RWPE2 (cell line): ENCODE data around the gene TMX2.

Source experiments
- ATAC-seq: fragments of 200-7000 bp; cut with Tn5 transposase; 3 replicates; pipeline ENCODE4 v1.9.1; 2021; ENCODE audit warnings: low read depth
- DNase-seq: peaks from one replicate; pipeline ENCODE4 v3.0.0-alpha.2; 2020; ENCODE audit warnings: low spot score
- H3K27ac ChIP-seq: fragments of 450-650 bp; 2 replicates; pipeline ENCODE4 v1.5.1; 2017; ENCODE audit warnings: mild to moderate bottlenecking; ENCODE audit not compliant: poor library complexity, severe bottlenecking
- H3K27me3 ChIP-seq: fragments of 250-450 bp; sonication (Bioruptor Pico); 2 replicates; pipeline ENCODE4 v1.5.1; 2021; ENCODE audit warnings: mild to moderate bottlenecking, moderate library complexity; ENCODE audit not compliant: insufficient read depth, poor library complexity, severe bottlenecking
- H3K36me3 ChIP-seq: fragments of 250-450 bp; sonication (Bioruptor Pico); 2 replicates; pipeline ENCODE4 v1.5.1; 2020; ENCODE audit warnings: low read depth, mild to moderate bottlenecking, moderate library complexity
- H3K4me1 ChIP-seq: fragments of 250-450 bp; sonication (Bioruptor Pico); 2 replicates; pipeline ENCODE4 v1.5.1; 2021; ENCODE audit warnings: mild to moderate bottlenecking, moderate library complexity; ENCODE audit not compliant: insufficient read depth, poor library complexity, severe bottlenecking
- H3K4me3 ChIP-seq: fragments of 250-450 bp; sonication (Bioruptor Pico); 2 replicates; pipeline ENCODE4 v1.5.1; 2021; ENCODE audit warnings: mild to moderate bottlenecking, moderate library complexity; ENCODE audit not compliant: severe bottlenecking
- H3K9me3 ChIP-seq: fragments of 250-450 bp; sonication (Bioruptor Pico); 2 replicates; pipeline ENCODE4 v1.5.1; 2021; ENCODE audit warnings: mild to moderate bottlenecking, moderate library complexity; ENCODE audit not compliant: severe bottlenecking
- TF ChIP-seq, protein P1 (sequence below): fragments of 450-650 bp; IDR thresholded peaks from one replicate; pipeline ENCODE4 v1.5.1; 2017; ENCODE audit warnings: mild to moderate bottlenecking, moderate library complexity; ENCODE audit not compliant: poor library complexity, severe bottlenecking

Gene TMX2

DNA sequence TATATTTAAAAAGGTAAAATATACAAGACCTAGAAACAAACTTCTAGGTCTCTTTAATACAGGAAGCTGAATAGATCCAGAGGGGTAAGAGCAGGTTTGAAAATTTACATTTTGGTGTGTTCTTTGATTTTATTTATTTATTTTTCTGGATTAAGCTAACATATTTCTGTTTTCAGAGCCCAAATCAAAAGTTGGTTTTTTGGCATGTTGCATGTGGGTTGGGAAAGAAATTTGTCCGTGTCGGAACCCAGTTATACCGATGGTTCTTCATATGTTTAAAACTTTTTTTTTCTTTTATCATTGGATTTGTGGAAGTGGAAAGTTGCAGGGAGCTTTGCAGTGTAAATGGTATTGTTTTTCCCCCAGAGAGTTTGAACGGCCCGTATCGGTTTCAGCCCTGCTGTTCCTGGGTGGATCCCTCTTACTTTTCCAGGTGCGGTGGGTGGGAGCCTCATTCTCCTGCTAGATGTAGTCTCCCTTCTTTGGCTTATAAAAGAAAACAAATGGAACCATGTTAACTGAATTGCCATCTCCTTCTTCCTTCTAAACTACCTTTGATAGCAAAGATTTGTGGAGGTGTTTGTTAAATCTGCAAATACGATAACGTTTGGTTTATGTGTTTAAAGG, 50.0 kb downstream of the TMX2 start:
- DNase-seq: no peak
- H3K27me3 ChIP-seq: no peaks in the 10 kb centered on the region
- H3K36me3 ChIP-seq: peaks cover 8% of the 10 kb centered on the region
- H3K4me1 ChIP-seq: peaks cover 17% of the 10 kb centered on the region
- no peak; the same call in 2 of the 3 replicates for ATAC-seq
- peak overlapping the region; percentile 55 for H3K4me3 ChIP-seq
- no peaks in the 10 kb centered on the region for H3K9me3 ChIP-seq
- peak overlapping the region; percentile 86 for H3K27ac ChIP-seq
- TF ChIP-seq, protein P1, sequence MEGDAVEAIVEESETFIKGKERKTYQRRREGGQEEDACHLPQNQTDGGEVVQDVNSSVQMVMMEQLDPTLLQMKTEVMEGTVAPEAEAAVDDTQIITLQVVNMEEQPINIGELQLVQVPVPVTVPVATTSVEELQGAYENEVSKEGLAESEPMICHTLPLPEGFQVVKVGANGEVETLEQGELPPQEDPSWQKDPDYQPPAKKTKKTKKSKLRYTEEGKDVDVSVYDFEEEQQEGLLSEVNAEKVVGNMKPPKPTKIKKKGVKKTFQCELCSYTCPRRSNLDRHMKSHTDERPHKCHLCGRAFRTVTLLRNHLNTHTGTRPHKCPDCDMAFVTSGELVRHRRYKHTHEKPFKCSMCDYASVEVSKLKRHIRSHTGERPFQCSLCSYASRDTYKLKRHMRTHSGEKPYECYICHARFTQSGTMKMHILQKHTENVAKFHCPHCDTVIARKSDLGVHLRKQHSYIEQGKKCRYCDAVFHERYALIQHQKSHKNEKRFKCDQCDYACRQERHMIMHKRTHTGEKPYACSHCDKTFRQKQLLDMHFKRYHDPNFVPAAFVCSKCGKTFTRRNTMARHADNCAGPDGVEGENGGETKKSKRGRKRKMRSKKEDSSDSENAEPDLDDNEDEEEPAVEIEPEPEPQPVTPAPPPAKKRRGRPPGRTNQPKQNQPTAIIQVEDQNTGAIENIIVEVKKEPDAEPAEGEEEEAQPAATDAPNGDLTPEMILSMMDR: no peak

DNA sequence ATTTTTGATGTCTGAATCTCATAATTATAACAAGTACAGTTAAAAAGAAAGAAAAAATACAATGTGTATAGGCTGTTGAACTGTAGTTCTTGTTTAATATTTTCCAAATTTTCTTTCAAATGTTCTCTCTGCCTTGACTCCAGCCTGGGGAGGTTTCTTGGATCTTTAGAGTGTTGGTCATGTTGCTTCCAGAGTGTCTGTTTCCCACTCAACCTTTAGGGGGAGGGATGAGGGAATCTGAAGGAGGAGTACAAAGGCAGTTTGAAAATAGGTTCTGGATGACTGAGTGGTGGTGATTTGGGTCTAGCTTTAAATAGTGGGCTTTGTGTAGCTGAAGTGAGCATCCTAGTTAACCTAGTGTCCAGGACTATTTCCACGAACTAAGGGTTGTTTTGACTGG, 51.2 kb downstream of the TMX2 start:
- DNase-seq (no peak), ATAC-seq (peak; percentile 62)
- Histone ChIP-seq H3K9me3 (no peaks in the 10 kb centered on the region), H3K27ac (peak overlapping the region; percentile 86), H3K27me3 (no peaks in the 10 kb centered on the region), H3K36me3 (peaks cover 11% of the 10 kb centered on the region), H3K4me3 (peak overlapping the region; percentile 55), H3K4me1 (peaks cover 17% of the 10 kb centered on the region)
- TF ChIP-seq, protein P1: peak; percentile 24

DNA sequence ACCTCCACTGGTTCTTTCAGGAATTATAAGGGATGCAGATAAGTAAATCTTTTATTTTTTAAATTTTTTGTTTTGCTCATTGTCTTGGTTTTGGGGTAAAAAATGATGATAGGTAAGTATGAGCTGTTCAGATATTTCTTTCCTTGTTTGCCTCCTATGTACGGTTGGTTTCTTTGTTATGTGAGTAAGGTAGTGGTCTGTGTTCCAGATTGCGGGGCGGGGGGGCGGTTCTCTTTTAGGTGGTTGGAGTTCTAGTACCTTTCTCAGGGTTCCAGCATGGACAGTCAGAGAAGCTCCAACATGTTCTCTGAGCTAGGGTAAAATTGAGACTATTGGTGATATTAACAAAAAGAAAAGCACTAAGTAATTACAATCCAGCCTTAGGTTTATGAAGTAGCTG, 51.6 kb downstream of the TMX2 start:
- ATAC-seq: no peak
- Histone ChIP-seq H3K4me3 (peak overlapping the region; percentile 55), H3K27me3 (no peaks in the 10 kb centered on the region), H3K4me1 (peaks cover 17% of the 10 kb centered on the region), H3K9me3 (no peaks in the 10 kb centered on the region), H3K36me3 (peaks cover 11% of the 10 kb centered on the region), H3K27ac (peak overlapping the region; percentile 86)
- TF ChIP-seq, protein P1: no peak
- no peak for DNase-seq

DNA sequence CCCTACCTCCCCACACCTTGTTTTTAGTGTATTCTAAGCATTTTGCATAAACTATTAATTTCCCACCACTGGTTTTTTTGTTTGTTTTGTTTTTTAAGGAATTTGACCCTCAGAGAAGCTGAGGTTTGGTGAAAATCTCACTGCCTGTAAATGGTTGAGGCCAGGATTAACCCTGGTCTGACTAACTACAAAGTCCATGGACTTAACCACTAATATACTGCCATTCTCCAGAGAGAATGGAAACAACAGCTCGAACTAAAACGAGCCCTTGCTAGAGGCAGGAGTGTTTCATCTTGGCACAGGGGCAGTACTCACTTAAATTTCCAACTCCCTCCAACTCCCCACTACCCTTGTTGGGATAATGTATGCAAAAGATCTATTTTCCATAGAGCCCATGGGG, 52.2 kb downstream of the TMX2 start:
- H3K4me1 ChIP-seq: peaks cover 19% of the 10 kb centered on the region
- peak overlapping the region; percentile 86 for H3K27ac ChIP-seq
- ATAC-seq (no peak), DNase-seq (no peak)
- TF ChIP-seq, protein P1: no peak
- H3K36me3 ChIP-seq: peaks cover 13% of the 10 kb centered on the region
- H3K9me3 ChIP-seq: no peaks in the 10 kb centered on the region
- H3K4me3 ChIP-seq: peak overlapping the region; percentile 55
- H3K27me3 ChIP-seq: no peaks in the 10 kb centered on the region

DNA sequence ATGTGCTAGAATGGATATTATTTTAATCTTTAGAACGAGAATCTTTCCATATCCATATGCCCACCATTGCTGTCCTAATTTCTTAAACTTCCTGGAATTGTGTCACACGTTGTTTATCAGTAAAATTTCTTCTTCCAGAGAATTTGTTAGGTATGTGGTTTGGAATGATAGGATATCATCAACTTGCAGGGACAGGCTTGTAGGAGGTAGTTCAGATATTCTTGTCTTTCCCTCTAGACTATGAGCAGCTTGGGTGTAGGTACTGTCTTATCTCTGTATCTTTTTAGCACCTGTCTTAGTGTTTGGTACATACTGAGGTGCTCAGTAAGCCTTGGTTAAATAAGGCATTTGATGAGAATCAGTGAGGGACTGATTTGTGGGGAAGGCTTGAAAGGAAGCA, 52.6 kb downstream of the TMX2 start:
- peak overlapping the region; percentile 86 for H3K27ac ChIP-seq
- TF ChIP-seq, protein P1: no peak
- H3K4me1 ChIP-seq: peaks cover 21% of the 10 kb centered on the region
- H3K27me3 ChIP-seq: no peaks in the 10 kb centered on the region
- peaks cover 14% of the 10 kb centered on the region for H3K36me3 ChIP-seq
- 0 out of 3 replicates have a peak, but pooled peaks have one; percentile 23 for ATAC-seq
- H3K9me3 ChIP-seq: no peaks in the 10 kb centered on the region
- peak overlapping the region; percentile 55 for H3K4me3 ChIP-seq
- DNase-seq: no peak
